GM23338 (cell line): ENCODE measurements around the gene TADA2A. TPM values are rescaled to one million over a fixed set of nuclear protein-coding genes. Genes with fewer than 3 reads are reported as not detected.

ENCODE experiments used
- ATAC-seq: fragments of 200-7000 bp; cut with Tn5 transposase; 3 replicates; pipeline ENCODE4 v1.9.1; 2020
- DNase-seq: peaks from one replicate; pipeline ENCODE4 v3.0.0-alpha.2; 2015; ENCODE audit warnings: low spot score
- H2AFZ ChIP-seq: fragments of 200-600 bp; sonication (generic); 2 replicates; pipeline ENCODE4 v1.8.0; 2016; ENCODE audit warnings: antibody characterized with exemption, mild to moderate bottlenecking, moderate library complexity
- H3F3A ChIP-seq: fragments of 200-600 bp; sonication (generic); replicated peaks from 2 replicates; pipeline ENCODE4 v1.8.0; 2017; ENCODE audit warnings: antibody characterized with exemption, mixed run types, low read depth
- H3K27ac ChIP-seq: fragments of 200-600 bp; sonication (generic); 2 replicates; pipeline ENCODE4 v1.6.1; 2016; ENCODE audit warnings: low read depth
- H3K27me3 ChIP-seq: fragments of 200-600 bp; sonication (generic); 2 replicates; pipeline ENCODE4 v1.8.0; 2016; ENCODE audit warnings: mild to moderate bottlenecking, mixed run types, moderate library complexity; ENCODE audit not compliant: insufficient read depth
- H3K36me3 ChIP-seq: fragments of 200-600 bp; sonication (generic); 2 replicates; pipeline ENCODE4 v1.8.0; 2016; ENCODE audit warnings: mild to moderate bottlenecking; ENCODE audit not compliant: insufficient read depth
- H3K4me1 ChIP-seq: fragments of 200-600 bp; sonication (generic); 2 replicates; pipeline ENCODE4 v1.8.0; 2016; ENCODE audit warnings: mild to moderate bottlenecking, moderate library complexity; ENCODE audit not compliant: insufficient read depth
- H3K4me2 ChIP-seq: fragments of 200-600 bp; sonication (generic); 2 replicates; pipeline ENCODE4 v1.7.1; 2017; ENCODE audit warnings: mixed run types
- H3K4me3 ChIP-seq: fragments of 200-600 bp; sonication (generic); 2 replicates; pipeline ENCODE4 v1.6.1; 2016; ENCODE audit warnings: mixed run types
- H3K79me2 ChIP-seq: fragments of 200-600 bp; sonication (generic); replicated peaks from 2 replicates; pipeline ENCODE4 v1.8.0; 2017; ENCODE audit warnings: mild to moderate bottlenecking; ENCODE audit not compliant: insufficient read depth
- H3K9me2 ChIP-seq: fragments of 200-600 bp; sonication (generic); 2 replicates; pipeline ENCODE4 v1.8.0; 2017; ENCODE audit not compliant: insufficient read depth
- H4K20me1 ChIP-seq: fragments of 200-600 bp; sonication (generic); replicated peaks from 2 replicates; pipeline ENCODE4 v1.8.0; 2017; ENCODE audit warnings: mild to moderate bottlenecking; ENCODE audit not compliant: insufficient read depth
- H3K27ac Mint-ChIP-seq: 2 replicates; pipeline ENCODE4 v1.8.0; 2020; ENCODE audit warnings: inconsistent platforms, mild to moderate bottlenecking, moderate library complexity, mixed read lengths
- H3K27me3 Mint-ChIP-seq: 3 replicates; pipeline ENCODE4 v1.8.0; 2022; ENCODE audit warnings: low read depth, mild to moderate bottlenecking, moderate library complexity, mixed read lengths, inconsistent platforms; ENCODE audit not compliant: insufficient read depth, poor library complexity
- H3K36me3 Mint-ChIP-seq: 3 replicates; pipeline ENCODE4 v1.8.0; 2021; ENCODE audit warnings: low read depth, mild to moderate bottlenecking, inconsistent platforms, moderate library complexity, mixed read lengths
- H3K4me1 Mint-ChIP-seq: 3 replicates; pipeline ENCODE4 v1.8.0; 2020; ENCODE audit warnings: mild to moderate bottlenecking, inconsistent platforms, mixed read lengths
- H3K4me3 Mint-ChIP-seq: 3 replicates; pipeline ENCODE4 v1.8.0; 2021; ENCODE audit warnings: moderate library complexity, mild to moderate bottlenecking, inconsistent platforms, mixed read lengths
- H3K9me3 Mint-ChIP-seq: 3 replicates; pipeline ENCODE4 v1.8.0; 2020; ENCODE audit warnings: moderate library complexity, mild to moderate bottlenecking, inconsistent platforms, mixed read lengths
- CREB1 ChIP-seq: fragments of 250-450 bp; sonication (Bioruptor Pico); IDR thresholded peaks from 2 replicates; pipeline ENCODE4 v1.5.0; 2020; ENCODE audit warnings: low read depth, mild to moderate bottlenecking, moderate library complexity
- CTCF ChIP-seq, 2 experiments: fragments of 200-600 bp in 1 of 2; sonication (generic) in 1 of 2; conservative IDR thresholded peaks; 2 replicates each; pipeline versions ENCODE4 v1.5.1 to v1.6.1; 2016 to 2017; ENCODE audit warnings: antibody characterized with exemption in 2 of 2, low read depth in 2 of 2, mild to moderate bottlenecking in 2 of 2, moderate library complexity in 1 of 2
- ETS1 ChIP-seq: IDR thresholded peaks from 2 replicates; pipeline ENCODE4 v1.6.1; 2016; ENCODE audit warnings: antibody characterized with exemption
- EZH2 ChIP-seq: fragments of 200-600 bp; sonication (generic); IDR thresholded peaks from one replicate; pipeline ENCODE4 v1.8.0; 2017; ENCODE audit warnings: antibody characterized with exemption, mild to moderate bottlenecking, low read depth; ENCODE audit not compliant: unreplicated experiment
- EZH2phosphoT487 ChIP-seq: fragments of 200-600 bp; sonication (generic); IDR thresholded peaks from one replicate; pipeline ENCODE4 v1.8.1; 2018; ENCODE audit warnings: antibody characterized with exemption; ENCODE audit not compliant: unreplicated experiment
- JUNB ChIP-seq: IDR thresholded peaks from one replicate; pipeline ENCODE4 v1.6.1; 2016; ENCODE audit warnings: antibody characterized with exemption; ENCODE audit not compliant: unreplicated experiment
- NANOG ChIP-seq: IDR thresholded peaks from 2 replicates; pipeline ENCODE4 v1.6.1; 2016; ENCODE audit warnings: antibody characterized with exemption, borderline replicate concordance
- POLR2AphosphoS5 ChIP-seq: IDR thresholded peaks from 2 replicates; pipeline ENCODE4 v1.6.1; 2016; ENCODE audit warnings: antibody characterized with exemption, low read depth
- REST ChIP-seq: IDR thresholded peaks from one replicate; pipeline ENCODE4 v1.6.1; 2018; ENCODE audit warnings: antibody characterized with exemption; ENCODE audit not compliant: unreplicated experiment
- STAT1 ChIP-seq: IDR thresholded peaks from one replicate; pipeline ENCODE4 v1.6.1; 2016; ENCODE audit warnings: antibody characterized with exemption; ENCODE audit not compliant: unreplicated experiment
- ZNF114 ChIP-seq: fragments of 250-450 bp; sonication (Bioruptor Pico); IDR thresholded peaks from 2 replicates; pipeline ENCODE4 v1.5.0; 2020; ENCODE audit warnings: mild to moderate bottlenecking, moderate library complexity
- ZNF331 ChIP-seq: fragments of 250-450 bp; sonication (Bioruptor Pico); IDR thresholded peaks from 2 replicates; pipeline ENCODE4 v1.5.0; 2020; ENCODE audit warnings: low read depth, mild to moderate bottlenecking, moderate library complexity
- ZNF462 ChIP-seq: fragments of 250-450 bp; sonication (Bioruptor Pico); IDR thresholded peaks from 2 replicates; pipeline ENCODE4 v1.5.0; 2020; ENCODE audit warnings: mild to moderate bottlenecking, moderate library complexity
- polyA plus RNA-seq: library from polyadenylated mRNA; unstranded; fragments of >200 nt; fragmentation: Nextera tagmentation; extraction: Ambion mirVana; gene quantifications from 2 replicates; pipeline ENCODE4 v1.2.1, GENCODE V29; 2016
- total RNA-seq: library from RNA; depleted of rRNA; stranded (reverse); fragments of >200 nt; shearing (Covaris generic); gene quantifications from 2 replicates; pipeline ENCODE4 v1.2.3, GENCODE V29; 2014

TADA2A gene
- total and polyA plus RNA-seq, 2 experiments from 2014 or later, result 14.5 to 17.1 TPM

- H3K4me3 ChIP-seq, result no peak overlapping the region
Observed at GRCh38 chr17:37425268-37425667, 18.6 kb downstream of the TADA2A start.

More at GRCh38 chr17:37425268-37425667, 18.6 kb downstream of the TADA2A start:
- no peaks in the 10 kb centered on the region for H3K9me2 ChIP-seq
- Mint-ChIP-seq H3K4me1 (no peaks in the 10 kb centered on the region), H3K27me3 (peaks cover 2% of the 10 kb centered on the region), H3K27ac (no peak overlapping the region), H3K9me3 (no peaks in the 10 kb centered on the region), H3K36me3 (peaks cover 48% of the 10 kb centered on the region), H3K4me3 (no peak overlapping the region)
- TF ChIP-seq STAT1 (no peak), ZNF462 (CRISPR knock-in tag) (no peak), CTCF (conservative IDR thresholded peaks at IDR 0.05; ENCODE audit: low read depth in 2 of 2) (no peak), ZNF114 (CRISPR knock-in tag) (no peak), EZH2 (no peak), NANOG (no peak), ETS1 (no peak), EZH2phosphoT487 (no peak), CREB1 (CRISPR knock-in tag) (no peak), JUNB (no peak), POLR2AphosphoS5 (no peak), REST (no peak), ZNF331 (CRISPR knock-in tag) (no peak)
- H3F3A ChIP-seq, result no peaks in the 10 kb centered on the region
- DNase-seq (no peak), ATAC-seq (no peak)
- no peak overlapping the region for H2AFZ ChIP-seq
- H3K27me3 ChIP-seq, result no peaks in the 10 kb centered on the region
- H3K36me3 ChIP-seq, result peaks cover 19% of the 10 kb centered on the region
- no peaks in the 10 kb centered on the region for H3K79me2 ChIP-seq
- no peak overlapping the region for H3K4me2 ChIP-seq
- no peak overlapping the region for H3K27ac ChIP-seq
- 0 out of 2 replicates have a peak, but pooled peaks cover 3% of the 10 kb centered on the region for H4K20me1 ChIP-seq
- H3K4me1 ChIP-seq, result no peaks in the 10 kb centered on the region
